Ishikawa (cell line): ENCODE measurements around the gene PID1.

Source experiments
- CEBPB ChIP-seq: IDR thresholded peaks from 2 replicates; pipeline ENCODE4 v1.6.1; 2012
- CREB1 ChIP-seq: IDR thresholded peaks from 2 replicates; pipeline ENCODE4 v1.6.1; 2012; ENCODE audit warnings: low read depth
- EGR1 ChIP-seq: IDR thresholded peaks from 2 replicates; pipeline ENCODE4 v1.6.1; 2012
- EP300 ChIP-seq: IDR thresholded peaks from 2 replicates; pipeline ENCODE4 v1.6.1; 2012; ENCODE audit warnings: borderline replicate concordance
- FOXM1 ChIP-seq: IDR thresholded peaks from 2 replicates; pipeline ENCODE4 v1.6.1; 2012; ENCODE audit warnings: low read depth, borderline replicate concordance
- MAX ChIP-seq: IDR thresholded peaks from 2 replicates; pipeline ENCODE4 v1.6.1; 2012
- NFIC ChIP-seq: IDR thresholded peaks from 2 replicates; pipeline ENCODE4 v1.6.1; 2012
- RAD21 ChIP-seq: IDR thresholded peaks from 2 replicates; pipeline ENCODE4 v1.6.1; 2012; ENCODE audit warnings: low read depth
- REST ChIP-seq: IDR thresholded peaks from 2 replicates; pipeline ENCODE4 v1.6.1; 2012; ENCODE audit warnings: low read depth, mild to moderate bottlenecking
- TAF1 ChIP-seq: IDR thresholded peaks from 2 replicates; pipeline ENCODE4 v1.6.1; 2012; ENCODE audit warnings: low read depth, mild to moderate bottlenecking
- TCF12 ChIP-seq: IDR thresholded peaks from 2 replicates; pipeline ENCODE4 v1.6.1; 2012; ENCODE audit warnings: low read depth
- TEAD4 ChIP-seq: IDR thresholded peaks from 2 replicates; pipeline ENCODE4 v1.6.1; 2012
- USF1 ChIP-seq: IDR thresholded peaks from 2 replicates; pipeline ENCODE4 v1.6.1; 2012
- YY1 ChIP-seq: IDR thresholded peaks from 2 replicates; pipeline ENCODE4 v1.6.1; 2012; ENCODE audit warnings: low read depth
- ZBTB7A ChIP-seq: IDR thresholded peaks from 2 replicates; pipeline ENCODE4 v1.6.1; 2012; ENCODE audit warnings: low read depth

The PID1 gene

GRCh38 chr2:229254206-229254605, 16.9 kb downstream of the PID1 start:
- TF ChIP-seq REST (no peak), CEBPB (no peak), TCF12 (no peak), CREB1 (no peak), EGR1 (no peak), USF1 (no peak), YY1 (no peak), ZBTB7A (no peak), NFIC (no peak), MAX (no peak), RAD21 (no peak)

GRCh38 chr2:229252996-229253395, 18.1 kb downstream of the PID1 start:
- TF ChIP-seq TCF12 = no peak
- no peak for TF ChIP-seq CREB1
- no peak for TF ChIP-seq EGR1
- TF ChIP-seq USF1 = no peak
- no peak for TF ChIP-seq REST
- no peak for TF ChIP-seq TAF1
- no peak for TF ChIP-seq NFIC
- no peak for TF ChIP-seq RAD21
- no peak for TF ChIP-seq FOXM1
- no peak for TF ChIP-seq TEAD4
- no peak for TF ChIP-seq MAX
- TF ChIP-seq EP300 = no peak
- TF ChIP-seq YY1 = no peak
- no peak for TF ChIP-seq ZBTB7A
- no peak for TF ChIP-seq CEBPB

- TF ChIP-seq CREB1 = no peak
- no peak for TF ChIP-seq YY1
- TF ChIP-seq RAD21 = no peak
- no peak for TF ChIP-seq ZBTB7A
- no peak for TF ChIP-seq TEAD4
- TF ChIP-seq NFIC = no peak
- TF ChIP-seq TAF1 = no peak
- TF ChIP-seq FOXM1 = no peak
- TF ChIP-seq REST = no peak
- no peak for TF ChIP-seq CEBPB
These were observed 18.8 kb downstream of the PID1 start for GRCh38 chr2:229252280-229252679.

- TF ChIP-seq YY1 (no peak), TAF1 (no peak), EP300 (no peak), CREB1 (no peak), NFIC (no peak), REST (no peak), RAD21 (no peak), CEBPB (no peak), TCF12 (no peak), USF1 (no peak)
These were observed 21.6 kb downstream of the PID1 start for GRCh38 chr2:229249536-229249935.
